IMR-90 (cell line): ENCODE data around the gene WWP2. TPM values are rescaled to one million over a fixed set of nuclear protein-coding genes. Genes with fewer than 3 reads are reported as not detected.

Experiments used
- ATAC-seq: fragments of 200-7000 bp; cut with Tn5 transposase; 2 replicates; pipeline ENCODE4 v1.9.1; 2020; ENCODE audit warnings: low read depth, mild to moderate bottlenecking, moderate library complexity
- BruUV-seq: library from RNA; stranded (reverse); fragments of 400-500 nt; replicated peaks from 2 replicates; lab custom pipeline; 2021; lab: Mats Ljungman, UMichigan
- CTCF ChIA-PET: fragments of 300-600 bp; formaldehyde crosslinking; extraction: SDS; loops from one replicate; lab custom pipeline; 2021; ENCODE audit warnings: antibody characterized with exemption; lab: Yijun Ruan, JAX
- POLR2A ChIA-PET: fragments of 300-600 bp; sonication (Branson Sonifier 250); formaldehyde crosslinking; loops from one replicate; lab custom pipeline; 2022; ENCODE audit warnings: antibody characterized with exemption; ENCODE audit not compliant: unreplicated experiment; lab: Charles Lee
- DNase-seq: peaks from one replicate; pipeline ENCODE4 v3.0.0; 2013
- H2AFZ ChIP-seq: replicated peaks from 2 replicates; pipeline ENCODE3; 2013; ENCODE audit warnings: low read length, mild to moderate bottlenecking; ENCODE audit not compliant: poor library complexity
- H2AK5ac ChIP-seq: 2 replicates; pipeline ENCODE4 v1.6.1; 2013; ENCODE audit warnings: low read depth, low read length, inconsistent platforms
- H2AK9ac ChIP-seq: replicated peaks from 2 replicates; pipeline ENCODE3; 2013; ENCODE audit warnings: mild to moderate bottlenecking, low read depth, low read length, moderate library complexity; ENCODE audit not compliant: poor library complexity
- H2BK120ac ChIP-seq: 2 replicates; pipeline ENCODE4 v1.6.1; 2013; ENCODE audit warnings: low read depth, low read length, inconsistent platforms
- H2BK15ac ChIP-seq: 3 replicates; pipeline ENCODE4 v1.6.1; 2013; ENCODE audit warnings: low read depth, low read length, inconsistent platforms
- H2BK20ac ChIP-seq: 2 replicates; pipeline ENCODE4 v1.6.1; 2013; ENCODE audit warnings: low read depth, mild to moderate bottlenecking, inconsistent platforms, low read length, moderate library complexity
- H2BK5ac ChIP-seq: 2 replicates; pipeline ENCODE4 v1.6.1; 2013; ENCODE audit warnings: mild to moderate bottlenecking, low read depth, low read length, inconsistent platforms; ENCODE audit not compliant: poor library complexity, severe bottlenecking
- H3K14ac ChIP-seq: replicated peaks from 2 replicates; pipeline ENCODE4 v1.6.1; 2013; ENCODE audit warnings: low read depth, low read length, inconsistent platforms
- H3K18ac ChIP-seq: 2 replicates; pipeline ENCODE4 v1.6.1; 2013; ENCODE audit warnings: low read depth, low read length, control low read depth
- H3K23ac ChIP-seq: 2 replicates; pipeline ENCODE4 v1.6.1; 2013; ENCODE audit warnings: low read depth, low read length, inconsistent platforms
- H3K27ac ChIP-seq: 2 replicates; pipeline ENCODE4 v1.5.1; 2013; ENCODE audit warnings: mild to moderate bottlenecking, control low read depth, low read length; ENCODE audit not compliant: insufficient read depth
- H3K27me3 ChIP-seq: 2 replicates; pipeline ENCODE4 v1.6.1; 2013; ENCODE audit warnings: low read length; ENCODE audit not compliant: control insufficient read depth, insufficient read depth
- H3K36me3 ChIP-seq: 2 replicates; pipeline ENCODE4 v1.6.1; 2013; ENCODE audit warnings: low read length, mixed read lengths; ENCODE audit not compliant: control insufficient read depth, insufficient read depth
- H3K4ac ChIP-seq: 2 replicates; pipeline ENCODE4 v1.6.1; 2013; ENCODE audit warnings: low read depth, low read length, inconsistent platforms
- H3K4me1 ChIP-seq: 2 replicates; pipeline ENCODE4 v1.6.1; 2013; ENCODE audit warnings: low read length, mixed read lengths; ENCODE audit not compliant: control insufficient read depth, insufficient read depth
- H3K4me2 ChIP-seq: 2 replicates; pipeline ENCODE4 v1.6.1; 2013; ENCODE audit warnings: low read depth, mild to moderate bottlenecking, control low read depth, low read length, moderate library complexity
- H3K4me3 ChIP-seq: 2 replicates; pipeline ENCODE4 v1.5.1; 2013; ENCODE audit warnings: low read depth, mild to moderate bottlenecking, control low read depth, low read length, moderate library complexity; ENCODE audit not compliant: insufficient read depth
- H3K56ac ChIP-seq: 2 replicates; pipeline ENCODE4 v1.6.1; 2013; ENCODE audit warnings: low read length, inconsistent platforms; ENCODE audit not compliant: insufficient read depth; ENCODE audit errors: extremely low read depth
- H3K79me1 ChIP-seq, 2 experiments: 2 replicates each; pipeline ENCODE4 v1.6.1; 2013; ENCODE audit warnings: low read length in 2 of 2, inconsistent platforms in 1 of 2, low read depth in 1 of 2
- H3K9ac ChIP-seq: 2 replicates; pipeline ENCODE4 v1.6.1; 2013; ENCODE audit warnings: low read depth, low read length, control low read depth
- H3K9me1 ChIP-seq: 2 replicates; pipeline ENCODE4 v1.6.1; 2013; ENCODE audit warnings: low read length, inconsistent platforms; ENCODE audit not compliant: insufficient read depth
- H3K9me3 ChIP-seq: 2 replicates; pipeline ENCODE4 v1.6.1; 2013; ENCODE audit warnings: low read length; ENCODE audit not compliant: control insufficient read depth, insufficient read depth
- H4K20me1 ChIP-seq: 2 replicates; pipeline ENCODE4 v1.6.1; 2013; ENCODE audit warnings: low read length, inconsistent platforms; ENCODE audit not compliant: insufficient read depth
- H4K5ac ChIP-seq: 2 replicates; pipeline ENCODE4 v1.6.1; 2013; ENCODE audit warnings: mild to moderate bottlenecking, low read depth, low read length, control low read depth
- H4K8ac ChIP-seq, 2 experiments: 2 replicates each; pipeline ENCODE4 v1.6.1; 2013; ENCODE audit warnings: low read depth in 2 of 2, low read length in 2 of 2, control low read depth in 1 of 2, inconsistent platforms in 1 of 2
- H4K91ac ChIP-seq: 2 replicates; pipeline ENCODE4 v1.6.1; 2013; ENCODE audit warnings: low read depth, low read length, inconsistent platforms; ENCODE audit not compliant: insufficient read depth
- BHLHE40 ChIP-seq: fragments of 150-350 bp; IDR thresholded peaks from 2 replicates; pipeline ENCODE4 v1.6.1; 2016; ENCODE audit warnings: mild to moderate bottlenecking, low read depth, low read length
- CHD1 ChIP-seq: IDR thresholded peaks from 2 replicates; pipeline ENCODE4 v1.6.1; 2012; ENCODE audit warnings: low read depth, low read length, improper control_type of control experiment
- ELK1 ChIP-seq: fragments of 150-350 bp; IDR thresholded peaks from 2 replicates; pipeline ENCODE4 v1.6.1; 2016; ENCODE audit warnings: low read depth, mild to moderate bottlenecking, low read length, moderate library complexity, borderline replicate concordance
- FOS ChIP-seq: fragments of 150-350 bp; IDR thresholded peaks from 2 replicates; pipeline ENCODE4 v1.6.1; 2016; ENCODE audit warnings: low read depth, low read length
- MAZ ChIP-seq: IDR thresholded peaks from 2 replicates; pipeline ENCODE4 v1.6.1; 2012; ENCODE audit warnings: low read depth, mild to moderate bottlenecking, low read length, improper control_type of control experiment, moderate library complexity, borderline replicate concordance
- NFE2L2 ChIP-seq: fragments of 150-350 bp; IDR thresholded peaks from 2 replicates; pipeline ENCODE4 v1.6.1; 2016; ENCODE audit warnings: low read depth, mild to moderate bottlenecking, low read length
- POLR2A ChIP-seq: IDR thresholded peaks from 2 replicates; pipeline ENCODE4 v1.6.1; 2012; ENCODE audit warnings: mild to moderate bottlenecking, low read depth, low read length
- RAD21 ChIP-seq: IDR thresholded peaks from 2 replicates; pipeline ENCODE4 v1.6.1; 2012; ENCODE audit warnings: low read length, improper control_type of control experiment
- RCOR1 ChIP-seq: IDR thresholded peaks from 2 replicates; pipeline ENCODE4 v1.6.1; 2012; ENCODE audit warnings: mild to moderate bottlenecking, low read length, improper control_type of control experiment; ENCODE audit not compliant: insufficient replicate concordance
- RFX5 ChIP-seq: IDR thresholded peaks from 2 replicates; pipeline ENCODE4 v1.8.0; 2012; ENCODE audit warnings: low read depth, mild to moderate bottlenecking, low read length, moderate library complexity
- WGBS, 2 experiments: methylation state at CpG; one replicate each; pipeline versions ENCODE4 v1.1.5 to v1.1.7; 2013; ENCODE audit warnings: missing lambda C conversion rate in 2 of 2; ENCODE audit not compliant: insufficient read length in 1 of 2; ENCODE audit errors: extremely low coverage in 2 of 2; 5-methylcytosine and 5-hydroxymethylcytosine counted together
- dilution Hi-C: fragments of 300-500 bp; cut with HindIII; formaldehyde crosslinking; loops from one replicate; pipeline ENCODE4 v1.14.3; 2018; ENCODE audit warnings: low sequenced_read_pairs; ENCODE audit not compliant: unreplicated experiment
- in situ Hi-C: fragments of 300-500 bp; cut with MboI; formaldehyde crosslinking; loops from 3 replicates; pipeline ENCODE4 v1.14.3; 2019; ENCODE audit warnings: low sequenced_read_pairs, inconsistent platforms, mixed read lengths
- intact Hi-C: fragments of 100-400 bp; cut with micrococcal nuclease; formaldehyde crosslinking; loops from 2 replicates; pipeline ENCODE4 v1.10.0; 2022
- polyA plus RNA-seq, 3 experiments: library from polyadenylated mRNA; depleted of rRNA; stranded (reverse); fragments of >200 nt; gene quantifications; 2 replicates each; pipeline ENCODE4 v1.2.3, GENCODE V29; 2012; ENCODE audit warnings: low replicate concordance in 1 of 3
- total RNA-seq: library from RNA; depleted of rRNA; stranded (reverse); fragments of >200 nt; gene quantifications from 2 replicates; pipeline ENCODE4 v1.2.3, GENCODE V29; 2012
- TF ChIP-seq, protein P1 (sequence below): fragments of 150-350 bp; IDR thresholded peaks from 2 replicates; pipeline ENCODE4 v1.6.1; 2017; ENCODE audit warnings: mild to moderate bottlenecking, antibody characterized with exemption, low read length, low read depth
- TF ChIP-seq, protein P2 (sequence below): conservative IDR thresholded peaks from 2 replicates; pipeline ENCODE4 v1.5.1; 2012; ENCODE audit warnings: mild to moderate bottlenecking, low read depth, low read length, improper control_type of control experiment

WWP2 gene
- total and polyA plus RNA-seq, 2 of the 4 experiments (the other 2 are of a cell fraction) = 12.7 to 13.7 TPM

DNA sequence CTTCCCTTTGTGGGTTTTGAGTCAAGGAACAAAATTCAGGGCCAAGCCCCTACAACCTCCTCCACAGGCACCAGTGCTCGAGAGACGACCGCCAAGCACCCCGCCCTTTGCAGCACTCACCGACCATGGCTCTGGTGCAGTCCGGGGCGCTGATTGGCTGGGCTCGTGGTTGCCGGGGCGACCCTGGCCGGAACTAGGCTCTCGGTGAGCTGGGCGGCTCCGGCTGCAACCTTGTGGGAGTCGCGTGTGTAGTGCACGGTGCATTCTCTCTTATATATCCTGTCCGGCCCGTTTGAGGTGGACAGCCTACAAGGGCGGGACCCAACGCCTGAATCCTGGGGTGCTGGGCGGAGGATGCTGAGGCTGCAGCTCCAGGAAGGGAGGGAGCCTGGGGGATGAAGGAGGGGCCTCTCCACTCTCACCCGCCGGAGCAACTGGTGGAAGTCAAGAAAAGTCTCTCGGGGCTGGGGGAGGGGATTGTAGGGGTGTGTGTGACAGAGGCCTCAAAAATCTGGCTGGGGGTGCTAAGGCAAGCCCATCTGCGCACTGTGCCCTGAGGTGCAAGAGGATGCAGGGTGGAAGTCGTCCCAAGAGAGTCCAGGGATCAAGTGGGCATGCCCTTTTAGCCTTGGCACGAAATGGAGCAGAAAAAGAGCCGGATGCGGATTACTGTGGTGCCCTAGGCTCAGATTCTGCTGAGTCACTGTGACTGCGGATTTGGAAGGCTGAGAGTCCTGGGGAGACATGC, 35.6 kb upstream of the WWP2 start, which contains the start of gene NQO1 (continued):
- TF ChIP-seq RCOR1 (no peak), BHLHE40 (peak; percentile 59; the same call in 1 of the 2 replicates), NFE2L2 (peak; percentile 100)

GRCh38 chr16:69727916-69728270, 34.2 kb upstream of the WWP2 start:
- peak overlapping the region; percentile 69; the same call in 2 of the 3 replicates for H2BK15ac ChIP-seq
- no TSS peak for BruUV-seq
- no peak overlapping the region for H3K9ac ChIP-seq
- no peaks in the 10 kb centered on the region for H3K27me3 ChIP-seq
- H3K27ac ChIP-seq = peak overlapping the region; percentile 95
- H3K4ac ChIP-seq = peak overlapping the region; percentile 100
- POLR2A ChIA-PET = interaction anchor here (0.5 kb wide), 1 partner anchor 366 kb away, joined by 4 read pairs; no protein-coding TSS in a partner anchor
- H2BK5ac ChIP-seq = peak overlapping the region; percentile 92
- H4K91ac ChIP-seq = peak overlapping the region; percentile 100
- H2BK120ac ChIP-seq = peak overlapping the region; percentile 100
- DNase-seq (no peak), ATAC-seq (no peak)
- WGBS, 2 experiments = no CpG with 5 or more reads among the region's 5 CpGs
- H4K8ac ChIP-seq = peak overlapping the region; percentile 88 to 95; a peak in 3 of 4 replicates
- peak overlapping the region; percentile 99 for H2BK20ac ChIP-seq
- 0 out of 2 replicates have a peak overlapping the region, but pooled peaks have one; percentile 41 for H3K23ac ChIP-seq
- no peaks in the 10 kb centered on the region; the same call in 1 of the 2 replicates for H3K36me3 ChIP-seq
- peaks cover 8% of the 10 kb centered on the region; the same call in 1 of the 2 replicates for H3K4me1 ChIP-seq
- dilution Hi-C loops = no loop called here
- H3K9me1 ChIP-seq = 0 out of 2 replicates have a peak, but pooled peaks cover 5% of the 10 kb centered on the region
- H3K9me3 ChIP-seq = no peaks in the 10 kb centered on the region
- H4K5ac ChIP-seq = peak overlapping the region; percentile 97
- peaks cover 13% of the 10 kb centered on the region; the same call in 1 of the 2 replicates for H4K20me1 ChIP-seq
- H3K4me2 ChIP-seq = peak overlapping the region; percentile 34; the same call in 1 of the 2 replicates
- peak overlapping the region; percentile 100 for H3K14ac ChIP-seq
- H3K79me1 ChIP-seq = peaks cover 17 to 54% of the 10 kb centered on the region in 2 experiments
- in situ Hi-C loops = no loop called here
- no peak overlapping the region for H3K56ac ChIP-seq
- peak overlapping the region; percentile 52 for H2AK9ac ChIP-seq
- CTCF ChIA-PET = no interaction called here
- H2AK5ac ChIP-seq = peak overlapping the region; percentile 96; the same call in 1 of the 2 replicates
- no peak overlapping the region for H2AFZ ChIP-seq
- H3K4me3 ChIP-seq = no peak overlapping the region
- H3K18ac ChIP-seq = peak overlapping the region; percentile 96
- intact Hi-C loops = loop anchor here (2.0 kb wide), 1 partner anchor 27 kb away; the partner anchor contains the start of gene NOB1
- TF ChIP-seq FOS (no peak), POLR2A (no peak), RAD21 (no peak), CHD1 (no peak), MAZ (no peak), NFE2L2 (no peak), ELK1 (no peak), BHLHE40 (no peak), RFX5 (no peak)
- TF ChIP-seq, protein P1, sequence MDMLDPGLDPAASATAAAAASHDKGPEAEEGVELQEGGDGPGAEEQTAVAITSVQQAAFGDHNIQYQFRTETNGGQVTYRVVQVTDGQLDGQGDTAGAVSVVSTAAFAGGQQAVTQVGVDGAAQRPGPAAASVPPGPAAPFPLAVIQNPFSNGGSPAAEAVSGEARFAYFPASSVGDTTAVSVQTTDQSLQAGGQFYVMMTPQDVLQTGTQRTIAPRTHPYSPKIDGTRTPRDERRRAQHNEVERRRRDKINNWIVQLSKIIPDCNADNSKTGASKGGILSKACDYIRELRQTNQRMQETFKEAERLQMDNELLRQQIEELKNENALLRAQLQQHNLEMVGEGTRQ = no peak
- TF ChIP-seq, protein P2, sequence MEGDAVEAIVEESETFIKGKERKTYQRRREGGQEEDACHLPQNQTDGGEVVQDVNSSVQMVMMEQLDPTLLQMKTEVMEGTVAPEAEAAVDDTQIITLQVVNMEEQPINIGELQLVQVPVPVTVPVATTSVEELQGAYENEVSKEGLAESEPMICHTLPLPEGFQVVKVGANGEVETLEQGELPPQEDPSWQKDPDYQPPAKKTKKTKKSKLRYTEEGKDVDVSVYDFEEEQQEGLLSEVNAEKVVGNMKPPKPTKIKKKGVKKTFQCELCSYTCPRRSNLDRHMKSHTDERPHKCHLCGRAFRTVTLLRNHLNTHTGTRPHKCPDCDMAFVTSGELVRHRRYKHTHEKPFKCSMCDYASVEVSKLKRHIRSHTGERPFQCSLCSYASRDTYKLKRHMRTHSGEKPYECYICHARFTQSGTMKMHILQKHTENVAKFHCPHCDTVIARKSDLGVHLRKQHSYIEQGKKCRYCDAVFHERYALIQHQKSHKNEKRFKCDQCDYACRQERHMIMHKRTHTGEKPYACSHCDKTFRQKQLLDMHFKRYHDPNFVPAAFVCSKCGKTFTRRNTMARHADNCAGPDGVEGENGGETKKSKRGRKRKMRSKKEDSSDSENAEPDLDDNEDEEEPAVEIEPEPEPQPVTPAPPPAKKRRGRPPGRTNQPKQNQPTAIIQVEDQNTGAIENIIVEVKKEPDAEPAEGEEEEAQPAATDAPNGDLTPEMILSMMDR = no peak
